PC-3 (cell line): ENCODE results near the gene SP9. TPM values are rescaled to one million over a fixed set of nuclear protein-coding genes. Genes with fewer than 3 reads are reported as not detected.

Source experiments
- ATAC-seq: fragments of 200-7000 bp; cut with Tn5 transposase; 2 replicates; pipeline ENCODE4 v1.9.1; 2020; ENCODE audit warnings: mild to moderate bottlenecking, moderate library complexity
- Bru-seq: library from RNA; stranded (reverse); fragments of 400-500 nt; gene quantifications from one replicate; lab custom pipeline; 2021; lab: Mats Ljungman, UMichigan
- BruChase-seq, 2 experiments: library from RNA; stranded (reverse); fragments of 400-500 nt; gene quantifications; one replicate each; lab custom pipeline; 2021; lab: Mats Ljungman, UMichigan
- BruUV-seq: library from RNA; stranded (reverse); fragments of 400-500 nt; replicated peaks from 2 replicates; lab custom pipeline; 2021; lab: Mats Ljungman, UMichigan
- CTCF ChIA-PET: fragments of 300-600 bp; sonication (Branson Sonifier 250); formaldehyde crosslinking; loops from one replicate; lab custom pipeline; 2022; ENCODE audit warnings: antibody characterized with exemption; lab: Charles Lee
- POLR2A ChIA-PET: fragments of 300-600 bp; sonication (Branson Sonifier 250); formaldehyde crosslinking; loops from one replicate; lab custom pipeline; 2022; ENCODE audit warnings: antibody characterized with exemption; ENCODE audit not compliant: unreplicated experiment; lab: Charles Lee
- DNase-seq: peaks from one replicate; pipeline ENCODE4 v3.0.0-alpha.2; 2015
- H2AFZ ChIP-seq: fragments of 300-600 bp; sonication (generic); 2 replicates; pipeline ENCODE4 v1.6.0; 2016; ENCODE audit warnings: antibody characterized with exemption, low read length
- H3F3A ChIP-seq: fragments of 300-600 bp; sonication (generic); one replicate; pipeline ENCODE4 v1.6.0; 2017; ENCODE audit warnings: antibody characterized with exemption, low read length, control low read depth, mild to moderate bottlenecking; ENCODE audit not compliant: unreplicated experiment
- H3K27ac ChIP-seq: fragments of 300-600 bp; sonication (generic); 2 replicates; pipeline ENCODE4 v1.5.1; 2016; ENCODE audit warnings: mild to moderate bottlenecking, low read length
- H3K27me3 ChIP-seq: fragments of 300-600 bp; sonication (generic); 2 replicates; pipeline ENCODE4 v1.6.1; 2016; ENCODE audit warnings: low read length, mixed read lengths
- H3K36me3 ChIP-seq: fragments of 300-600 bp; sonication (generic); 2 replicates; pipeline ENCODE4 v1.6.1; 2016; ENCODE audit warnings: low read depth, mixed run types, low read length, mixed read lengths
- H3K4me1 ChIP-seq: fragments of 300-600 bp; sonication (generic); 2 replicates; pipeline ENCODE4 v1.5.1; 2016; ENCODE audit warnings: low read length; ENCODE audit not compliant: insufficient read depth
- H3K4me2 ChIP-seq: fragments of 300-600 bp; sonication (generic); 2 replicates; pipeline ENCODE4 v1.6.0; 2016; ENCODE audit warnings: low read length
- H3K4me3 ChIP-seq: fragments of 300-600 bp; sonication (generic); 2 replicates; pipeline ENCODE4 v1.5.1; 2016; ENCODE audit warnings: mild to moderate bottlenecking, low read length, mixed read lengths
- H3K79me2 ChIP-seq: fragments of 300-600 bp; sonication (generic); 2 replicates; pipeline ENCODE4 v1.6.1; 2017; ENCODE audit warnings: low read length, mixed read lengths
- H3K9ac ChIP-seq: fragments of 300-600 bp; sonication (generic); 2 replicates; pipeline ENCODE4 v1.6.0; 2016; ENCODE audit warnings: mild to moderate bottlenecking, low read length
- H3K9me2 ChIP-seq: fragments of 300-600 bp; sonication (generic); replicated peaks from 2 replicates; pipeline ENCODE4 v1.6.1; 2016; ENCODE audit warnings: mixed run types, low read length, mixed read lengths
- H3K9me3 ChIP-seq: fragments of 300-600 bp; sonication (generic); 2 replicates; pipeline ENCODE4 v1.6.1; 2016; ENCODE audit warnings: low read length, mixed read lengths
- H4K20me1 ChIP-seq: fragments of 300-600 bp; sonication (generic); 2 replicates; pipeline ENCODE4 v1.6.1; 2016; ENCODE audit warnings: low read length, mixed read lengths
- EZH2 ChIP-seq: fragments of 300-600 bp; sonication (generic); IDR thresholded peaks from one replicate; pipeline ENCODE4 v1.6.1; 2017; ENCODE audit warnings: antibody characterized with exemption, mild to moderate bottlenecking, low read length; ENCODE audit not compliant: unreplicated experiment
- EZH2phosphoT487 ChIP-seq: fragments of 300-600 bp; sonication (generic); IDR thresholded peaks from 2 replicates; pipeline ENCODE4 v1.6.1; 2018; ENCODE audit warnings: mild to moderate bottlenecking, antibody characterized with exemption, low read length, borderline replicate concordance
- intact Hi-C: fragments of 100-400 bp; cut with micrococcal nuclease; formaldehyde crosslinking; loops from 2 replicates; pipeline ENCODE4 v1.9.0; 2023
- long read RNA-seq: library from polyadenylated mRNA; unstranded; transcript quantifications from one replicate; pipeline ENCODE4 v2.0.0, GENCODE V29; 2021; ENCODE audit not compliant: unreplicated experiment
- total RNA-seq: library from RNA; depleted of rRNA; stranded (reverse); fragments of >200 nt; gene quantifications from 2 replicates; pipeline ENCODE4 v1.2.3, GENCODE V29; 2014; rRNA removed
- TF ChIP-seq, protein P1 (sequence below): fragments of 300-600 bp; sonication (generic); conservative IDR thresholded peaks from 2 replicates; pipeline ENCODE4 v1.5.1; 2017; ENCODE audit warnings: antibody characterized with exemption, low read depth, mild to moderate bottlenecking, low read length

The SP9 gene
- total RNA-seq: not detected in 2 replicates
- not detected for Bru-seq, nascent RNA
- not detected for BruChase-seq, experiment 1, labeled RNA remaining after a 6-hour chase
- not detected for BruChase-seq, experiment 2, labeled RNA remaining after a 2-hour chase
- long read RNA-seq: 0 reads

DNA sequence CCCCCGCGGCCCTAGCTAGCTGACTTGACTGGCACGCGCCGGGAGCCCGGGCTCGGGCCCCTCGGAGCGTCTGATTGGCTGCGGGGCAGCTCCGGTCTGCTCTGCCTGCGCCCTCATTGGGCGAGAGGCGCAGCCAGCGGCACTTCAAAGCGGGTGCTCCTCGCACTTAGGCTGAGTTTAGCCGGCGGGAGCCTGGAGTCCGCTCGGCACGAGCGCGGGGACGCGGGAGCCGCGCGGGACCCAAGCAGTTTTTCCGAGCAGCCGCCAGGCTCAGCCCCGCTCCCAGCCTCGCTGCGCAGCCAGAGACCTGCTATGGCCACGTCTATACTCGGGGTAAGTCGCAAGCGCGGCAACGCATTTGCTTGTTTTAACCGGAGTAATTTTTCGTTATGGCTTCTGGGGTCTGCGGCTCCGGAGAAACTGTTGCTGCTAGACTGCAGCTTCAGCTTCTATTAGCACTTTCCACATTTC, at the start of gene SP9:
TSS of gene SP9 (plus strand) at position 174 of the 471 bp plus-strand sequence. CDS start at position 313, 139 bp downstream.
- Histone ChIP-seq H3K9me2 (no peaks in the 10 kb centered on the region), H4K20me1 (no peaks in the 10 kb centered on the region), H3K36me3 (no peaks in the 10 kb centered on the region), H3K79me2 (no peaks in the 10 kb centered on the region), H3K4me1 (peaks cover 4% of the 10 kb centered on the region; the same call in 1 of the 2 replicates), H3K9me3 (no peaks in the 10 kb centered on the region), H3K4me2 (peak within 1 kb of the TSS; percentile 84), H3F3A (no peaks in the 10 kb centered on the region), H3K27ac (no peak within 1 kb of the TSS), H3K9ac (peak within 1 kb of the TSS; percentile 8; the same call in 1 of the 2 replicates), H2AFZ (peak within 1 kb of the TSS; percentile 92), H3K4me3 (peak within 1 kb of the TSS; percentile 78), H3K27me3 (no peaks in the 10 kb centered on the region)
- ATAC-seq (no peak), DNase-seq (no peak)
- POLR2A ChIA-PET: no interaction called here
- intact Hi-C loops: loop anchor here (5.0 kb wide), 1 partner anchor 73 kb away; no protein-coding TSS in a partner anchor
- TF ChIP-seq EZH2phosphoT487 (no peak), EZH2 (no peak)
- TF ChIP-seq, protein P1, sequence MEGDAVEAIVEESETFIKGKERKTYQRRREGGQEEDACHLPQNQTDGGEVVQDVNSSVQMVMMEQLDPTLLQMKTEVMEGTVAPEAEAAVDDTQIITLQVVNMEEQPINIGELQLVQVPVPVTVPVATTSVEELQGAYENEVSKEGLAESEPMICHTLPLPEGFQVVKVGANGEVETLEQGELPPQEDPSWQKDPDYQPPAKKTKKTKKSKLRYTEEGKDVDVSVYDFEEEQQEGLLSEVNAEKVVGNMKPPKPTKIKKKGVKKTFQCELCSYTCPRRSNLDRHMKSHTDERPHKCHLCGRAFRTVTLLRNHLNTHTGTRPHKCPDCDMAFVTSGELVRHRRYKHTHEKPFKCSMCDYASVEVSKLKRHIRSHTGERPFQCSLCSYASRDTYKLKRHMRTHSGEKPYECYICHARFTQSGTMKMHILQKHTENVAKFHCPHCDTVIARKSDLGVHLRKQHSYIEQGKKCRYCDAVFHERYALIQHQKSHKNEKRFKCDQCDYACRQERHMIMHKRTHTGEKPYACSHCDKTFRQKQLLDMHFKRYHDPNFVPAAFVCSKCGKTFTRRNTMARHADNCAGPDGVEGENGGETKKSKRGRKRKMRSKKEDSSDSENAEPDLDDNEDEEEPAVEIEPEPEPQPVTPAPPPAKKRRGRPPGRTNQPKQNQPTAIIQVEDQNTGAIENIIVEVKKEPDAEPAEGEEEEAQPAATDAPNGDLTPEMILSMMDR: no peak
- CTCF ChIA-PET: no interaction called here
- BruUV-seq: no TSS peak

DNA sequence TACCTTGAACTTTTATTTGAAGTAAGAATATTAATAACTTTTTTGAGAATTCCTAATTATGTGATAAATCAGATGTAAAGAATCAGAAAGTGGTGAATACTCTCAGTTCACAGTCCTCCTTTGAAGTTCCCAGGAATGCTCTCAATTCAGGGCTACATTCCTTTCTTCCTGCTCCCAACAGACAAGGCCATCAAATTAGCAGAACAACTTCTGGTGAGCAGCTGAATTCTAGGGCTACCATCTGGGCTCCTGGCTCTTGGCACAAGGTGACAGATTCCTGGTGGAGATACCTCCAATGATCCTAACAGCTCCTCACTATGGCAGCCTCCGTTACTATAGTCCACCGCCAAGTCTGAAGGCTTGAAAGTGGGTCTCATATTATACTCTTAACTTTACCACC, 48.6 kb upstream of the SP9 start:
- Histone ChIP-seq H3K36me3 (no peaks in the 10 kb centered on the region), H3K27ac (no peak overlapping the region), H3K4me3 (no peak overlapping the region), H3F3A (no peaks in the 10 kb centered on the region), H3K4me2 (no peak overlapping the region), H3K79me2 (no peaks in the 10 kb centered on the region), H3K4me1 (no peaks in the 10 kb centered on the region), H3K9me2 (no peaks in the 10 kb centered on the region), H3K27me3 (no peaks in the 10 kb centered on the region), H2AFZ (no peak overlapping the region), H4K20me1 (no peaks in the 10 kb centered on the region), H3K9me3 (no peaks in the 10 kb centered on the region), H3K9ac (no peak overlapping the region)
- no TSS peak for BruUV-seq
- ChIA-PET CTCF (no interaction called here), POLR2A (interaction anchor here (0.6 kb wide), 1 partner anchor 1040 kb away, joined by 5 read pairs; no protein-coding TSS in a partner anchor)
- ATAC-seq: no peak
- intact Hi-C loops: no loop called here
- no peak for DNase-seq
- TF ChIP-seq, protein P1: no peak
- TF ChIP-seq EZH2: no peak

DNA sequence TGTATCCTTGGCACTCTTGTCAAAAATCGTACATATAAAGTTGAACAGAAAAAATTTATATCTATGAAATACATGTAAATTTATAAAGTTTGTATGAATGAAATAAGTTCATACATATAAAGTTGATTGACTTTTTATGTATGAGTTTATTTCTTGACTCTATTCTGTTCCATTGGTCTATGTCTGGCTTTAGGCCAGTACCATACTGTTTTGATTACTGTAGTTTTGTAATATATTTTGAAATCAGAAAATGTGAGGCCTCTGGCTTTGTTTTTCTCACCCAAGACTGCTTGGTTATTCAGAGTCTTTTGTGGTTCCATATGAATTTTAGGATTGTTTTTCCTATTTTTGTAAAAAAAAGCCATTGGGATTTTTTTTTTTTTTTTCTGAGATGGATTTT, 41.8 kb upstream of the SP9 start:
- Histone ChIP-seq H3K9me2 (no peaks in the 10 kb centered on the region), H2AFZ (no peak overlapping the region), H3K36me3 (no peaks in the 10 kb centered on the region), H3K79me2 (no peaks in the 10 kb centered on the region), H4K20me1 (no peaks in the 10 kb centered on the region), H3K4me3 (no peak overlapping the region), H3K4me1 (no peaks in the 10 kb centered on the region), H3K4me2 (no peak overlapping the region), H3K27ac (no peak overlapping the region), H3K9me3 (no peaks in the 10 kb centered on the region), H3F3A (no peaks in the 10 kb centered on the region), H3K9ac (no peak overlapping the region), H3K27me3 (no peaks in the 10 kb centered on the region)
- CTCF ChIA-PET: no interaction called here
- TF ChIP-seq, protein P1: no peak
- TF ChIP-seq EZH2phosphoT487: no peak
- TF ChIP-seq EZH2: no peak
- BruUV-seq: no TSS peak
- ATAC-seq (no peak), DNase-seq (no peak)
- POLR2A ChIA-PET: no interaction called here
- intact Hi-C loops: no loop called here
